Fibroblast of gingiva (primary cell): ENCODE results near the gene ABCA6.

Experiments used
- DNase-seq: peaks from one replicate; pipeline ENCODE4 v3.0.0-alpha.2; 2011; ENCODE audit warnings: low read depth

The ABCA6 gene

DNA sequence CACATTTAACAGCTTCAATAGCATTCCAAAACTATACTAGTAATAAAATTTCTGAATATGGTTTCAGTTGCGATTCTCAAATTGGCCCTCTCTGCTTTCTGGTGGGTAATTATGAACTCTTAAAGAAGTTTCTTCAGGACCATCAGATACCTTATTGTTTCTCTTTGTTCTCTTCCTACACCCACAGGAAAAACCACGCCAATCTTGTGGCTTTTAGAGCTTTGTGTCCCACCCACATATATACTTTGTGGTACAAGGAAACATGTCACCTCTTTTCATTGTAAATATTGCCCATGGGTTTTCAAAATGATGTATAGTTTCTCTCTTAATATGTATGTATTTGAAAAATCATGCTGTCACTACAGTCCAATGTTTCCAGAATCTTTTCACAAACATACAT is 93.1 kb downstream of the ABCA6 start:
- no peak for DNase-seq

- DNase-seq, result peak; percentile 53
Observed at GRCh38 chr17:69047368-69048263, 94.1 kb downstream of the ABCA6 start.

- DNase-seq, result no peak
Observed at GRCh38 chr17:69046121-69046807, 95.4 kb downstream of the ABCA6 start.

GRCh38 chr17:69045646-69046045 is 96.0 kb downstream of the ABCA6 start:
- DNase-seq, result no peak

DNA sequence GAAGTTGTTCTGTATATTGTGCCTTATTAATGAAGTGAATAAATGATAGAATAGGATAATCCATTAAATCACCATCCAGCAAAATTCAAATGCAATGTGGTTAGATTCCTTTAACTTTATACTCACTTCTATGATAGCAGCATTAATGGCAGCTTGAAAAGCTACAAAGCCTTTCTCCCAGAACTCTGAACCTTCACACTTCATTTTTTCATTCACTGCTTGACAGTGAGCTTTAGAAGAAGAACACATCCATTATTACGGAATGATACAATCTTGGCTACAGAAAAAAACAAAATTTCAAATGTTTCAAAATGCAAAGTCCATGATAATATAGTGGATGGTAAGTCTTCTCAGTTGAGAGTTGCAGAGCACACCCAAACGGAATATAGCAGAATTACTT is 97.3 kb downstream of the ABCA6 start:
- no peak for DNase-seq

DNA sequence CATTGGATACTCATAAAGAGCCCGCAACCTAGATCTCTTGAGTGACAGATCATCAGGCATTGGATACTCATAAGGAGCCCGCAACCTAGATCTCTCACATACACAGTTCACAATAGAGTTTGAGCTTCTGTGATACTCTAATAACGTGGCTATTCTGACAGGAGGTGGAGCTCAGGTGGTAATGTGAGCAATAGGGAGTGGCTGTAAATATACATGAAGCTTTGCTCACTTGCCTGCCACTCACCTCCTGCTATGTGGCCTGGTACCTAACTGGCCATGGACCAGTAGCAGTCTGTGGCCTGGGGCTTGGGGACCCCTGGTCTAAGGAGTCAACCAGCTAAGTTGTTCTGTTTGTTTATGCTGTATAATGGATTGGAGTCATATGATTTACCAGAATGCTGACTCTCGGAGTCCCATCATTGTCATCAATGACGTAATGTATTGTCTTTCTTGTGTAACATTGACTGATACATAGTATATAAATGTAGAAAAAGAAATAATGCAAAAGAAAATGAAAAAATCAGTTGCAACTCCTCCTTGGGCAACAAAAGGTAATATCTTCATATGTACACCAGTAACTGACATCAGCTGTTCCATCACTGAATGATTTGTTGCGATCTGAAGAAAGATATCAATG is 98.5 kb downstream of the ABCA6 start:
- DNase-seq, result no peak

DNA sequence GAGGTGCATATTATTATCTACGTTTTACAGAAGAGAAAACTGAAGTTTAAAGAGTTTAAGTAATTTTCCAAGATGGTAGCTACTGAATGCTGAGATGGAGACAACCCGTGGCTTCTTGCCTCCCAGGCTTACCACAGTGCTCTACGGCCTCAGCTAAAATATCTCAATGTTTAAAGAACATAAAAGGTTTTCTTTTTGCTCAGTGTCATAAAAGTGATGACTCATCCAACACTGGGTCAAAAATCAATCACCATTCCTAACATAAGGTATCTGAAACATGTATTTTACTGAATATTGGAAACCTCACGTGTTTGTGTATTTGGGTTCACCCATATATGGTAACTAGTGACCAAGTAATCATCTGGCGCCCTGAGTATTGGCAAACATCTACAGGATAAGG is 99.4 kb downstream of the ABCA6 start:
- no peak for DNase-seq

GRCh38 chr17:69031839-69032238 is 109.9 kb downstream of the ABCA6 start:
- DNase-seq, result no peak

GRCh38 chr17:69030169-69030568 is 111.5 kb downstream of the ABCA6 start:
- DNase-seq, result no peak
